Camera-type eye (tissue), 1 donor: ENCODE measurements around the gene PDCD10. TPM values are rescaled to one million over a fixed set of nuclear protein-coding genes. Genes with fewer than 3 reads are reported as not detected.

Experiments
- total RNA-seq: library from RNA; depleted of rRNA; stranded (reverse); fragments of >200 nt; gene quantifications from one replicate; pipeline ENCODE4 v1.2.3, GENCODE V29; 2014

PDCD10 gene
- total RNA-seq, result 54.4 TPM

DNA sequence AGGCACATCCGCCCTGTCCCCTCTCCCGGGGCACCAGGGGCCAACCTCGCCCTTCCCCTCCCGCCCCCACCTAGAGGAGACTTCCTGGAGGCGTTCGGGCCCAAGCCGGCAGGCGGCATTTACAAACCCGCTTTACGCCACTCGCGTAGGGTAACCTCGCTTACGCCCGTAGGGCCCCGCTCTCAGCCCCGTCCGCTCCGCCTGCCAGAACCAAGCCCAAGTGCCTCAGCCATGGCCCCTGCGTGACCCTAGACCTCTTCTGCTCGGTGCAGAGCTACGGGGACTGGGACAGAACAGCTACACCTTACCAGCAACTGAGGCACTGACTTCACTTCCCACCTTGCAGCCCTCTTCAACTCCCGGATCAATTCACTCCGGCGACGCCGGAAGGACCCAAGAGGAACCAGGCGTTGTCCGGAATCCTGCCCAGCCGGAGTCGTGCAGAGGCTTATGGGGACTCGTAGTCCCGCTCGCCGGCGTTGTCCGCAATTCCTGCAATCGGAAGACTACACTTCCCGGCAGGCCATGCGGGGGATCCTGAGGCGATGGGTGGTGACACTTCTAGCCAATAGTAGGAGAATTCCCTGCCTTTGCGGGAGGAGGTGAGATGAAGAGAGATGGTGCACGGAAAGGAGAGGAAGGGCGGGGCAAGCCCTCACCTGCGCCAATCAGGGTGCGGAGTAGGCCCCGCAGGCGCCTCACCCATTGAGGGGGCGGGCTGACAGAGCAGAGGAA lies at the start of gene PDCD10:
PDCD10 (minus strand) TSS at position 395 of the 735 bp plus-strand sequence. CDS start 14,735 bp downstream, outside the sequence.

DNA sequence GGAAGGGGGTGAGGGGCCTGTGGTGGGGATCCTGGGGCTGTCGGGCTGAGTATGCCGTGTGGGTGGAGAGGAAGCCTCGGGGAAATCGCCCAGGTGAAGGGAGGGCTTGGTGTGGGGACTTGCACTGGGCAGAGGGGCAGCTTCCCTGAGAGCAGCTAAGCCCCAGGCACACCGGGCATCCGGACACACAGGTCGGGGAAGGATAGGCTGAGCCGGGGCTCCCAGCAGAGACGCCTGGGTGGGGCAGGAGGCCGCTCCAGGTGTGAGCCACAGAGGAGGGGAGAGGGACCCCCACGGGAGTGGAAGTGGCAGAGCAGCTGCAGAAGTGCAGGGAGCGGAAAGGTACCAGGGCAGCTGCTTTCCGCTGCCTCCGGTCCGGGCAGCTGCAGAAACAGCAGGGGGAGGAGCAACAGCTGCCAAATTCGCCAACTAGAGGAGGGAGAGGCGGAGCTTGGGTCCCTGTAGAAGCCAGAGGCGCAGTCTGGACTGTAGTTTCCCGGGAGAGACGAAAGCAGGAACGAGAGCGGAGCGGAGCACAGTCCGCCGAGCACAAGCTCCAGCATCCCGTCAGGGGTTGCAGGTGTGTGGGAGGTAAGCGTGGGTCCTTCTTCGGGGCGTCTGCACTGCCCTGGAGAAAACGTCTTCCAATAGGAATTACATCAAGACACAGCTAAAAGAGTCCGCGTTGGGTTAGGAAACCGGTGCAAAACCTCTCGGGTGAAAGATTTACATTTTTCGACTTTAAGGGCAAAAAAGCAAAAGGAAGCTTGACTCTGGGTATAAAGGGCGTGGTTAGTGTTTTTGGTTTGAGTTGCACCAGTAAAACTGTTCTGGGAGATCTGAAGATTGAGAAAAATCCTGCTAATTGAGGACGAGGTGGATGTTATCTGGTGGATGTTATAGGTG lies 794 bp upstream of the PDCD10 start, which contains the start of gene SERPINI1:
SERPINI1 (plus strand) TSS at position 489 of the 906 bp plus-strand sequence. CDS start 53,408 bp downstream, outside the sequence.

DNA sequence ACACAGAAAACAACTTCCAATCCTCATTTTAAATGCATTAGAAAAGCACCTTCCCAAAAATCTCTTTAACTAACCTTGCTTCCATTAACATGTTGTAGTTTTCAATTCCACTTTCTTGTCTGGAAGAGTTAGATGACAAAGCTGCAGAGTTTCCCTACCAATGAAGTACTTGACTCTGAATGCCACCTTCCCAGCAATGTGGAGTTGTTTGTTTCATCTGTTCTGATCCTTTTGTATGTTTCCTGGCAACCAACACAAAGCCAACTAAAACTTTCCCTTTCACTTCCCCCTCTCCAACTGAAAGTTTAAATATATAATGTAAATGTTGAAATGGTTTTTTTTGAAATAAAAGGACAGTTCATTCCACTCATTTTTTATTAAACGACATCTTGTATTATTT lies 80.9 kb downstream of the PDCD10 start, which contains the start of gene WDR49:
WDR49 (minus strand) TSS at position 183 of the 400 bp plus-strand sequence. CDS start 517 bp downstream, outside the sequence.

Other genes with a start within 250 kb of the PDCD10 start
- gene WDR49, start 81.0 kb downstream of the PDCD10 start, total RNA-seq, result 1.1 TPM
- 23.4 TPM for gene SERPINI1, start 829 bp upstream of the PDCD10 start, total RNA-seq